Measurements from ENCODE around the gene MTMR8.

GRCh38 chrX:64334467-64334866, 60.8 kb downstream of the MTMR8 start:
- TF ChIP-seq, protein P1, sequence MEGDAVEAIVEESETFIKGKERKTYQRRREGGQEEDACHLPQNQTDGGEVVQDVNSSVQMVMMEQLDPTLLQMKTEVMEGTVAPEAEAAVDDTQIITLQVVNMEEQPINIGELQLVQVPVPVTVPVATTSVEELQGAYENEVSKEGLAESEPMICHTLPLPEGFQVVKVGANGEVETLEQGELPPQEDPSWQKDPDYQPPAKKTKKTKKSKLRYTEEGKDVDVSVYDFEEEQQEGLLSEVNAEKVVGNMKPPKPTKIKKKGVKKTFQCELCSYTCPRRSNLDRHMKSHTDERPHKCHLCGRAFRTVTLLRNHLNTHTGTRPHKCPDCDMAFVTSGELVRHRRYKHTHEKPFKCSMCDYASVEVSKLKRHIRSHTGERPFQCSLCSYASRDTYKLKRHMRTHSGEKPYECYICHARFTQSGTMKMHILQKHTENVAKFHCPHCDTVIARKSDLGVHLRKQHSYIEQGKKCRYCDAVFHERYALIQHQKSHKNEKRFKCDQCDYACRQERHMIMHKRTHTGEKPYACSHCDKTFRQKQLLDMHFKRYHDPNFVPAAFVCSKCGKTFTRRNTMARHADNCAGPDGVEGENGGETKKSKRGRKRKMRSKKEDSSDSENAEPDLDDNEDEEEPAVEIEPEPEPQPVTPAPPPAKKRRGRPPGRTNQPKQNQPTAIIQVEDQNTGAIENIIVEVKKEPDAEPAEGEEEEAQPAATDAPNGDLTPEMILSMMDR (IDR thresholded peaks at IDR 0.05 in 8 of 11, conservative IDR thresholded peaks at IDR 0.05 in 3 of 11): no peak
- no peak for TF ChIP-seq POLR2A (IDR thresholded peaks at IDR 0.05)

Data from spleen (tissue), 7 donors.